ENCODE data around the gene HIRA. TPM values are rescaled to one million over a fixed set of nuclear protein-coding genes. Genes with fewer than 3 reads are reported as not detected.

Gene HIRA
- total RNA-seq, 1 experiment from 2014 or later: 51.0 TPM

DNA sequence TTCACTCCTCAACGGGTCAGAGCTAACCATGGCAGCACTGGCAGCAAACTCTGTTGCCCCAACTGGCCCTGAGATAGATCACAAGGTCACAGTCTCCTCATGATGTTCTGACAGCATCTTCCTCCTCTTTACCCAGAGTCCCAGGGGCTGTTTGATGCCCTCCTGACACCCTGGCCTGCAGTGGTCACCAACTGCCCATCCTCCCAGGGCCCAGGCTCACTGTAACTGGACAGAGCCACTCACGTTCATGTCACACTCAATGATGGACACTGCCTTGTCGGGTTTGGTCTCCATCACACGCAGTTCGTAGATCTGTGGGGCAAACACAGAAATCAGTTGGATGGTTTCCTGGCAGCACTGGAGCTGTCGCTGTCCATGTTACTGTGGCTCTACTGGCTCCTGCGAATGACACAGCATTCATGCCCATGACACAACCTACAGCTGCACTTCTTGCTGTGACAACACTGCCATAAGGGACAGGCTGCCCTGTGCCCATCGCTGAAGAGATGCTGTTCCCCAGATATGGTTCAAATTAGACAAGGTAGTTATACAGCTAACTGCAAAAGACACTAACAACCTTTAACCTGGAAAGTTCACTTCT lies 26.4 kb upstream of the HIRA start (continued):
- TF ChIP-seq, protein P1, sequence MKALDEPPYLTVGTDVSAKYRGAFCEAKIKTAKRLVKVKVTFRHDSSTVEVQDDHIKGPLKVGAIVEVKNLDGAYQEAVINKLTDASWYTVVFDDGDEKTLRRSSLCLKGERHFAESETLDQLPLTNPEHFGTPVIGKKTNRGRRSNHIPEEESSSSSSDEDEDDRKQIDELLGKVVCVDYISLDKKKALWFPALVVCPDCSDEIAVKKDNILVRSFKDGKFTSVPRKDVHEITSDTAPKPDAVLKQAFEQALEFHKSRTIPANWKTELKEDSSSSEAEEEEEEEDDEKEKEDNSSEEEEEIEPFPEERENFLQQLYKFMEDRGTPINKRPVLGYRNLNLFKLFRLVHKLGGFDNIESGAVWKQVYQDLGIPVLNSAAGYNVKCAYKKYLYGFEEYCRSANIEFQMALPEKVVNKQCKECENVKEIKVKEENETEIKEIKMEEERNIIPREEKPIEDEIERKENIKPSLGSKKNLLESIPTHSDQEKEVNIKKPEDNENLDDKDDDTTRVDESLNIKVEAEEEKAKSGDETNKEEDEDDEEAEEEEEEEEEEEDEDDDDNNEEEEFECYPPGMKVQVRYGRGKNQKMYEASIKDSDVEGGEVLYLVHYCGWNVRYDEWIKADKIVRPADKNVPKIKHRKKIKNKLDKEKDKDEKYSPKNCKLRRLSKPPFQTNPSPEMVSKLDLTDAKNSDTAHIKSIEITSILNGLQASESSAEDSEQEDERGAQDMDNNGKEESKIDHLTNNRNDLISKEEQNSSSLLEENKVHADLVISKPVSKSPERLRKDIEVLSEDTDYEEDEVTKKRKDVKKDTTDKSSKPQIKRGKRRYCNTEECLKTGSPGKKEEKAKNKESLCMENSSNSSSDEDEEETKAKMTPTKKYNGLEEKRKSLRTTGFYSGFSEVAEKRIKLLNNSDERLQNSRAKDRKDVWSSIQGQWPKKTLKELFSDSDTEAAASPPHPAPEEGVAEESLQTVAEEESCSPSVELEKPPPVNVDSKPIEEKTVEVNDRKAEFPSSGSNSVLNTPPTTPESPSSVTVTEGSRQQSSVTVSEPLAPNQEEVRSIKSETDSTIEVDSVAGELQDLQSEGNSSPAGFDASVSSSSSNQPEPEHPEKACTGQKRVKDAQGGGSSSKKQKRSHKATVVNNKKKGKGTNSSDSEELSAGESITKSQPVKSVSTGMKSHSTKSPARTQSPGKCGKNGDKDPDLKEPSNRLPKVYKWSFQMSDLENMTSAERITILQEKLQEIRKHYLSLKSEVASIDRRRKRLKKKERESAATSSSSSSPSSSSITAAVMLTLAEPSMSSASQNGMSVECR (CRISPR knock-in tag; IDR thresholded peaks at IDR 0.05; ENCODE audit: borderline replicate concordance): no peak
- TF ChIP-seq, protein P2, sequence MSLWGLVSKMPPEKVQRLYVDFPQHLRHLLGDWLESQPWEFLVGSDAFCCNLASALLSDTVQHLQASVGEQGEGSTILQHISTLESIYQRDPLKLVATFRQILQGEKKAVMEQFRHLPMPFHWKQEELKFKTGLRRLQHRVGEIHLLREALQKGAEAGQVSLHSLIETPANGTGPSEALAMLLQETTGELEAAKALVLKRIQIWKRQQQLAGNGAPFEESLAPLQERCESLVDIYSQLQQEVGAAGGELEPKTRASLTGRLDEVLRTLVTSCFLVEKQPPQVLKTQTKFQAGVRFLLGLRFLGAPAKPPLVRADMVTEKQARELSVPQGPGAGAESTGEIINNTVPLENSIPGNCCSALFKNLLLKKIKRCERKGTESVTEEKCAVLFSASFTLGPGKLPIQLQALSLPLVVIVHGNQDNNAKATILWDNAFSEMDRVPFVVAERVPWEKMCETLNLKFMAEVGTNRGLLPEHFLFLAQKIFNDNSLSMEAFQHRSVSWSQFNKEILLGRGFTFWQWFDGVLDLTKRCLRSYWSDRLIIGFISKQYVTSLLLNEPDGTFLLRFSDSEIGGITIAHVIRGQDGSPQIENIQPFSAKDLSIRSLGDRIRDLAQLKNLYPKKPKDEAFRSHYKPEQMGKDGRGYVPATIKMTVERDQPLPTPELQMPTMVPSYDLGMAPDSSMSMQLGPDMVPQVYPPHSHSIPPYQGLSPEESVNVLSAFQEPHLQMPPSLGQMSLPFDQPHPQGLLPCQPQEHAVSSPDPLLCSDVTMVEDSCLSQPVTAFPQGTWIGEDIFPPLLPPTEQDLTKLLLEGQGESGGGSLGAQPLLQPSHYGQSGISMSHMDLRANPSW (CRISPR knock-in tag; conservative IDR thresholded peaks at IDR 0.05; ENCODE audit: low read depth): no peak
- TF ChIP-seq NFATC4 (CRISPR knock-in tag; IDR thresholded peaks at IDR 0.05) (no peak), ZNF232 (CRISPR knock-in tag; IDR thresholded peaks at IDR 0.05) (no peak), TP53 (CRISPR knock-in tag; IDR thresholded peaks at IDR 0.05) (no peak)

DNA sequence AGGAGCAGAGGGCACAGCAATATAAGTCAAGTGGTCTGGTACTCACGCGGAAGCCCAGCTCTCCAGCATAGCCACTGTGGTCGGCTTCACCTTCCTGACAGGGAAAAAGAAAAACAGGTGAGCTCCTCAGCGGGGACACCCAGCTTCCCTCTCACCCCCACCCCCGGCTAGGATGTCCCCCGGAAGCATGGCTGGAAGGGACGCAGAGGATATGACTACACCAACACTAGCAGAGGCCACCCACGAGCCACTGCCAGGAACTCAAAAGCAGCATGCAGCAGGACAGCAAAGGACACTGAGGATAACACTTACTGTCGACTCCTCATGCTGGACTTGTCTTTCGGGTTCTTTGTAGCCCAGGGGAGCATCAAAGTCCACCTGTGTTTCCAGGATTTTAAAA lies 25.0 kb upstream of the HIRA start:
- ATAC-seq (no peak), DNase-seq (ENCODE audit: low spot score) (no peak)
- TF ChIP-seq, protein P3, sequence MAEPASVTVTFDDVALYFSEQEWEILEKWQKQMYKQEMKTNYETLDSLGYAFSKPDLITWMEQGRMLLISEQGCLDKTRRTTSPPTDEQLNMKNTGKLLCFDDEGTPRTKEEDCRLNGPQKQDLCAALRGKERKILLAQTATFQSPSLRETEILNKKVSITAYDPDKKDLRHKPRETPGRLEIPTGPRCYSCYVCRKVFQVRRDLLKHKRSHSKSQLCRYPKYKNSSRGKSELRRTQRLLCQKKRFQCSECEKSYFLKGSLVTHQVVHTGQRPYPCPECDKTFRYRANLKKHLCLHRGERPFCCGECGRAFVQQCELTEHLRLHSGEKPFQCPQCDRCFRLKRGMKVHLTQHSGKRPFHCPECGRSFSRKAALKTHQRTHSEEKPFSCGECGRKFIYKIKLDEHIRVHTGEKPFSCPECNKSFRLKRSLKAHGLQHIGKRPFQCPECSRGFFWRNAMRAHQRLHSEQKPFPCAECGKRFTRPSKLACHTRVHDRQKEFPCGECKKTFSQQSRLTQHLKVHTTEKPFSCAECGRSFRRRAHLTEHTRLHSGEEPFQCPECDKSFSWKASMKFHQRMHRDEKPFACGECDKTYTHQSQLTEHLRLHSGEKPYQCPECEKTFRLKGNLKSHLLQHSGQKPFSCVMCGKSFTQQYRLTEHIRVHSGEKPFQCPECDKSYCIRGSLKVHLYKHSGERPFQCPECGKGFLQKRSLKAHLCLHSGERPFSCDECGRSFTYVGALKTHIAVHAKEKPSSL (CRISPR knock-in tag; conservative IDR thresholded peaks at IDR 0.05): no peak
- TF ChIP-seq, protein P4, sequence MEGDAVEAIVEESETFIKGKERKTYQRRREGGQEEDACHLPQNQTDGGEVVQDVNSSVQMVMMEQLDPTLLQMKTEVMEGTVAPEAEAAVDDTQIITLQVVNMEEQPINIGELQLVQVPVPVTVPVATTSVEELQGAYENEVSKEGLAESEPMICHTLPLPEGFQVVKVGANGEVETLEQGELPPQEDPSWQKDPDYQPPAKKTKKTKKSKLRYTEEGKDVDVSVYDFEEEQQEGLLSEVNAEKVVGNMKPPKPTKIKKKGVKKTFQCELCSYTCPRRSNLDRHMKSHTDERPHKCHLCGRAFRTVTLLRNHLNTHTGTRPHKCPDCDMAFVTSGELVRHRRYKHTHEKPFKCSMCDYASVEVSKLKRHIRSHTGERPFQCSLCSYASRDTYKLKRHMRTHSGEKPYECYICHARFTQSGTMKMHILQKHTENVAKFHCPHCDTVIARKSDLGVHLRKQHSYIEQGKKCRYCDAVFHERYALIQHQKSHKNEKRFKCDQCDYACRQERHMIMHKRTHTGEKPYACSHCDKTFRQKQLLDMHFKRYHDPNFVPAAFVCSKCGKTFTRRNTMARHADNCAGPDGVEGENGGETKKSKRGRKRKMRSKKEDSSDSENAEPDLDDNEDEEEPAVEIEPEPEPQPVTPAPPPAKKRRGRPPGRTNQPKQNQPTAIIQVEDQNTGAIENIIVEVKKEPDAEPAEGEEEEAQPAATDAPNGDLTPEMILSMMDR (IDR thresholded peaks at IDR 0.05): no peak
- TF ChIP-seq, protein P5, sequence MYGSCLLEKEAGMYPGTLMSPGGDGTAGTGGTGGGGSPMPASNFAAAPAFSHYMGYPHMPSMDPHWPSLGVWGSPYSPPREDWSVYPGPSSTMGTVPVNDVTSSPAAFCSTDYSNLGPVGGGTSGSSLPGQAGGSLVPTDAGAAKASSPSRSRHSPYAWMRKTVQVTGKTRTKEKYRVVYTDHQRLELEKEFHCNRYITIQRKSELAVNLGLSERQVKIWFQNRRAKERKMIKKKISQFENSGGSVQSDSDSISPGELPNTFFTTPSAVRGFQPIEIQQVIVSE (CRISPR knock-in tag; IDR thresholded peaks at IDR 0.05; ENCODE audit: borderline replicate concordance): no peak
- TF ChIP-seq, protein P6, sequence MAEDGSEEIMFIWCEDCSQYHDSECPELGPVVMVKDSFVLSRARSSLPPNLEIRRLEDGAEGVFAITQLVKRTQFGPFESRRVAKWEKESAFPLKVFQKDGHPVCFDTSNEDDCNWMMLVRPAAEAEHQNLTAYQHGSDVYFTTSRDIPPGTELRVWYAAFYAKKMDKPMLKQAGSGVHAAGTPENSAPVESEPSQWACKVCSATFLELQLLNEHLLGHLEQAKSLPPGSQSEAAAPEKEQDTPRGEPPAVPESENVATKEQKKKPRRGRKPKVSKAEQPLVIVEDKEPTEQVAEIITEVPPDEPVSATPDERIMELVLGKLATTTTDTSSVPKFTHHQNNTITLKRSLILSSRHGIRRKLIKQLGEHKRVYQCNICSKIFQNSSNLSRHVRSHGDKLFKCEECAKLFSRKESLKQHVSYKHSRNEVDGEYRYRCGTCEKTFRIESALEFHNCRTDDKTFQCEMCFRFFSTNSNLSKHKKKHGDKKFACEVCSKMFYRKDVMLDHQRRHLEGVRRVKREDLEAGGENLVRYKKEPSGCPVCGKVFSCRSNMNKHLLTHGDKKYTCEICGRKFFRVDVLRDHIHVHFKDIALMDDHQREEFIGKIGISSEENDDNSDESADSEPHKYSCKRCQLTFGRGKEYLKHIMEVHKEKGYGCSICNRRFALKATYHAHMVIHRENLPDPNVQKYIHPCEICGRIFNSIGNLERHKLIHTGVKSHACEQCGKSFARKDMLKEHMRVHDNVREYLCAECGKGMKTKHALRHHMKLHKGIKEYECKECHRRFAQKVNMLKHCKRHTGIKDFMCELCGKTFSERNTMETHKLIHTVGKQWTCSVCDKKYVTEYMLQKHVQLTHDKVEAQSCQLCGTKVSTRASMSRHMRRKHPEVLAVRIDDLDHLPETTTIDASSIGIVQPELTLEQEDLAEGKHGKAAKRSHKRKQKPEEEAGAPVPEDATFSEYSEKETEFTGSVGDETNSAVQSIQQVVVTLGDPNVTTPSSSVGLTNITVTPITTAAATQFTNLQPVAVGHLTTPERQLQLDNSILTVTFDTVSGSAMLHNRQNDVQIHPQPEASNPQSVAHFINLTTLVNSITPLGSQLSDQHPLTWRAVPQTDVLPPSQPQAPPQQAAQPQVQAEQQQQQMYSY (CRISPR knock-in tag; IDR thresholded peaks at IDR 0.05): no peak
- TF ChIP-seq, protein P7, sequence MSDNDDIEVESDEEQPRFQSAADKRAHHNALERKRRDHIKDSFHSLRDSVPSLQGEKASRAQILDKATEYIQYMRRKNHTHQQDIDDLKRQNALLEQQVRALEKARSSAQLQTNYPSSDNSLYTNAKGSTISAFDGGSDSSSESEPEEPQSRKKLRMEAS (CRISPR knock-in tag; IDR thresholded peaks at IDR 0.05): no peak
- no peak for TF ChIP-seq TP53 (CRISPR knock-in tag; IDR thresholded peaks at IDR 0.05)
- no peak for TF ChIP-seq NR1H2 (CRISPR knock-in tag; IDR thresholded peaks at IDR 0.05)
- no peak for TF ChIP-seq SOX15 (CRISPR knock-in tag; IDR thresholded peaks at IDR 0.05)
- Mint-ChIP-seq H3K9me3 (no peaks in the 10 kb centered on the region), H3K27ac (no peak overlapping the region), H3K36me3 (peaks cover 55% of the 10 kb centered on the region), H3K27me3 (ENCODE audit: low read depth) (no peaks in the 10 kb centered on the region), H3K4me1 (0 out of 2 replicates have a peak, but pooled peaks cover 4% of the 10 kb centered on the region), H3K4me3 (no peak overlapping the region)
- ChIA-PET CTCF (no interaction called here), POLR2A (interaction anchor here (0.5 kb wide), 1 partner anchor 245 kb away, joined by 4 read pairs; no protein-coding TSS in a partner anchor)
